Activated CD8-positive, alpha-beta memory T cell treated with anti-CD3 and anti-CD28 coated beads for 48 hours (primary cell): Measurements from ENCODE around the gene MCUB.

Experiments
- DNase-seq, 3 experiments: peaks; one replicate each; pipeline ENCODE4 v3.0.0-alpha.2; 2020; ENCODE audit warnings: low read depth in 2 of 3, low spot score in 2 of 3

Gene MCUB

GRCh38 chr4:109627361-109627760 is 67.3 kb downstream of the MCUB start:
- no peak for DNase-seq

- DNase-seq = no peak
These were observed 69.7 kb downstream of the MCUB start for GRCh38 chr4:109629775-109630174.

GRCh38 chr4:109631532-109632108 is 71.6 kb downstream of the MCUB start:
- DNase-seq = no peak

- no peak for DNase-seq
These were observed 80.6 kb downstream of the MCUB start for GRCh38 chr4:109640644-109641043.

- no peak for DNase-seq
These were observed 86.0 kb downstream of the MCUB start for GRCh38 chr4:109645874-109646710.

- no peak for DNase-seq
These were observed 88.4 kb downstream of the MCUB start for GRCh38 chr4:109648266-109648996.

GRCh38 chr4:109648997-109649575 is 89.0 kb downstream of the MCUB start:
- DNase-seq = no peak

- no peak for DNase-seq
These were observed 89.8 kb downstream of the MCUB start for GRCh38 chr4:109649872-109650271.

- no peak for DNase-seq
These were observed 95.3 kb downstream of the MCUB start for GRCh38 chr4:109655396-109655795.

GRCh38 chr4:109657854-109658418 is 97.9 kb downstream of the MCUB start:
- no peak for DNase-seq

- no peak for DNase-seq
These were observed 98.9 kb downstream of the MCUB start for GRCh38 chr4:109658871-109659410.

- DNase-seq = no peak
These were observed 102.1 kb downstream of the MCUB start for GRCh38 chr4:109662116-109662515.

- DNase-seq = no peak
These were observed 102.7 kb downstream of the MCUB start for GRCh38 chr4:109662771-109663170.

GRCh38 chr4:109665783-109666485 is 105.9 kb downstream of the MCUB start:
- DNase-seq = no peak

GRCh38 chr4:109671350-109671749 is 111.3 kb downstream of the MCUB start:
- DNase-seq = no peak

GRCh38 chr4:109672169-109672930 is 112.3 kb downstream of the MCUB start:
- DNase-seq = no peak

GRCh38 chr4:109673303-109673702 is 113.3 kb downstream of the MCUB start:
- no peak for DNase-seq

GRCh38 chr4:109675181-109675580 is 115.1 kb downstream of the MCUB start:
- no peak for DNase-seq

GRCh38 chr4:109675843-109676242 is 115.8 kb downstream of the MCUB start:
- DNase-seq = no peak

- DNase-seq = no peak
These were observed 116.8 kb downstream of the MCUB start for GRCh38 chr4:109676886-109677285.
